Measurements from ENCODE around the gene EEF1AKMT1. TPM values are rescaled to one million over a fixed set of nuclear protein-coding genes. Genes with fewer than 3 reads are reported as not detected.
"Not testable (repeated sequence)": the region's sequence is repeated elsewhere in the genome, so short reads cannot be mapped to it uniquely, and the experiment has no call there.

EEF1AKMT1 gene
- total RNA-seq, 2 donors from 2014 or later = 7.6 to 8.1 TPM

GRCh38 chr13:20749377-20749776 is 24.4 kb downstream of the EEF1AKMT1 start:
- TF ChIP-seq CTCF (conservative IDR thresholded peaks at IDR 0.05) = no peak
- no peak overlapping the region for H3K9ac ChIP-seq (ENCODE audit: extremely low read depth, low read length, poor library complexity, severe bottlenecking)
- 93 to 100% methylated on average over 1 of the region's 1 CpG for WGBS, 2 experiments (ENCODE audit: insufficient coverage in 1 of 2, insufficient read length in 1 of 2)
- no peaks in the 10 kb centered on the region for H3K4me1 ChIP-seq (ENCODE audit: control insufficient read depth, insufficient read depth, low read length)
- no peaks in the 10 kb centered on the region for H3K36me3 ChIP-seq (ENCODE audit: control insufficient read depth, insufficient read depth, low read length)
- no peak overlapping the region for H3K4me3 Mint-ChIP-seq
- H3K4me3 ChIP-seq (ENCODE audit: low read length) = no peak overlapping the region
- H3K27ac ChIP-seq (ENCODE audit: low read depth, low read length) = no peak overlapping the region
- H3K36me3 Mint-ChIP-seq (ENCODE audit: low read depth) = peaks cover 17% of the 10 kb centered on the region
- H3K27me3 ChIP-seq (ENCODE audit: control insufficient read depth, insufficient read depth, low read length, poor library complexity, severe bottlenecking) = no peaks in the 10 kb centered on the region
- peaks cover 49% of the 10 kb centered on the region for H3K9me3 Mint-ChIP-seq
- no peaks in the 10 kb centered on the region for H3K27me3 Mint-ChIP-seq (ENCODE audit: insufficient read depth)
- no peaks in the 10 kb centered on the region for H3K4me1 Mint-ChIP-seq
- DNase-seq = no peak
- peaks cover 46% of the 10 kb centered on the region for H3K9me3 ChIP-seq (ENCODE audit: control insufficient read depth, low read length)
- H3K27ac Mint-ChIP-seq = no peak overlapping the region

DNA sequence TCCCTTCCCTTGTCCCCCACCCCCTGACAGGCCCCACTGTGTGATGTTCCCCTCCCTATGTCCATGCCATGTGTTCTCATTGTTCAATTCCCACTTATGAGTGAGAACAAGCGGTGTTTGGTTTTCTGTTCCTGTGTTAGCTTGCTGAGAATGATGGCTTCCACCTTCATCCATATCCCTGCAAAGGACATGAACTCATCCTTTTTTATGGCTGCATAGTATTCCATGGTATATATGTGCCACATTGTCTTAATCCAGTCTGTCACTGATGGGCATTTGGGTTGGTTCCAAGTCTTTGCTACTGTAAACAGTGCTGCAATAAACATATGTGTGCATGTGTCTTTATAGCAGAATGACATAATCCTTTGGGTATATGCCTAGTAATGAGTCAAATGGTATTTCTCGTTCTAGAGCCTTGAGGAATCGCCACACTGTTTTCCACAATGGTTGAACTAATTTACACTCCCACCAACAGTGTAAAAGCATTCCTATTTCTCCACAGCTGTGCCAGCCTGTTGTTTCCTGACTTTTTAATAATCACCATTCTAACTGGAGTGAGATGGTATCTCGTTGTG is 29.8 kb downstream of the EEF1AKMT1 start:
- H3K27me3 Mint-ChIP-seq (ENCODE audit: insufficient read depth); H3K27ac Mint-ChIP-seq; H3K4me1 ChIP-seq (ENCODE audit: control insufficient read depth, insufficient read depth, low read length); H3K36me3 Mint-ChIP-seq (ENCODE audit: low read depth); DNase-seq; H3K4me3 ChIP-seq (ENCODE audit: low read length); H3K9ac ChIP-seq (ENCODE audit: extremely low read depth, low read length, poor library complexity, severe bottlenecking); H3K4me3 Mint-ChIP-seq; H3K4me1 Mint-ChIP-seq; H3K9me3 ChIP-seq (ENCODE audit: control insufficient read depth, low read length); H3K36me3 ChIP-seq (ENCODE audit: control insufficient read depth, insufficient read depth, low read length); H3K27me3 ChIP-seq (ENCODE audit: control insufficient read depth, insufficient read depth, low read length, poor library complexity, severe bottlenecking); H3K27ac ChIP-seq (ENCODE audit: low read depth, low read length): not testable (repeated sequence)
- 96 to 100% methylated on average over 4 of the region's 4 CpGs for WGBS, 2 experiments (ENCODE audit: insufficient coverage in 1 of 2, insufficient read length in 1 of 2)
- peaks cover 24% of the 10 kb centered on the region for H3K9me3 Mint-ChIP-seq

- Mint-ChIP-seq H3K27ac (no peak overlapping the region), H3K4me1 (no peaks in the 10 kb centered on the region), H3K27me3 (ENCODE audit: insufficient read depth) (no peaks in the 10 kb centered on the region), H3K4me3 (no peak overlapping the region), H3K9me3 (peaks cover 17% of the 10 kb centered on the region), H3K36me3 (ENCODE audit: low read depth) (peaks cover 6% of the 10 kb centered on the region)
- H3K27me3 ChIP-seq (ENCODE audit: control insufficient read depth, insufficient read depth, low read length, poor library complexity, severe bottlenecking) = no peaks in the 10 kb centered on the region
- WGBS, 2 experiments (ENCODE audit: insufficient coverage in 1 of 2, insufficient read length in 1 of 2) = 95% methylated on average over 22 of the region's 22 CpGs; no CpG with 5 or more reads in 1 of the 2 experiments
- H3K4me1 ChIP-seq (ENCODE audit: control insufficient read depth, insufficient read depth, low read length) = no peaks in the 10 kb centered on the region
- DNase-seq = no peak
- H3K9me3 ChIP-seq (ENCODE audit: control insufficient read depth, low read length) = no peaks in the 10 kb centered on the region
- no peak overlapping the region for H3K9ac ChIP-seq (ENCODE audit: extremely low read depth, low read length, poor library complexity, severe bottlenecking)
- no peaks in the 10 kb centered on the region for H3K36me3 ChIP-seq (ENCODE audit: control insufficient read depth, insufficient read depth, low read length)
- H3K27ac ChIP-seq (ENCODE audit: low read depth, low read length) = no peak overlapping the region
- TF ChIP-seq CTCF (conservative IDR thresholded peaks at IDR 0.05) = no peak
- H3K4me3 ChIP-seq (ENCODE audit: low read length) = no peak overlapping the region
Observed at GRCh38 chr13:20740021-20740420, 33.7 kb downstream of the EEF1AKMT1 start.

DNA sequence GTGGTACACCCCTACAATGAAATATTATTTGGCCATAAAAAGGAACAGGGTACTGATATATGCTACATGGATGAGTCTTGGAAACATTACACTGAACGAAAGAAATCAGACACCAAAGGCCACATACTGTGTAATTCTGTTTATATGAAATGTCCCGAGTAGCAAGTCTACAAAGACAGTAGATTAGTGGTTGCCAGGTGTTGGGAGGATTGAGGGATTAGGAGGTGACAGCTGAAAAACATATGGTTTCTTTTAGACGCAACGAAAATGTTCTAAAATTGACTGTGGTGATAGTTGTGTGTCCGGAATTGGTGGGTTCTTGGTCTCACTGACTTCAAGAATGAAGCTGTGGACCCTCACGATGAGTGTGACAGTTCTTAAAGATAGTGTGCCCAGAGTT is 35.1 kb downstream of the EEF1AKMT1 start:
- peaks cover 6% of the 10 kb centered on the region for H3K36me3 Mint-ChIP-seq (ENCODE audit: low read depth)
- H3K36me3 ChIP-seq (ENCODE audit: control insufficient read depth, insufficient read depth, low read length) = no peaks in the 10 kb centered on the region
- no peak for TF ChIP-seq CTCF (conservative IDR thresholded peaks at IDR 0.05)
- no peak overlapping the region for H3K4me3 ChIP-seq (ENCODE audit: low read length)
- no peak overlapping the region for H3K9ac ChIP-seq (ENCODE audit: extremely low read depth, low read length, poor library complexity, severe bottlenecking)
- no peaks in the 10 kb centered on the region for H3K4me1 Mint-ChIP-seq
- no peaks in the 10 kb centered on the region for H3K4me1 ChIP-seq (ENCODE audit: control insufficient read depth, insufficient read depth, low read length)
- DNase-seq = no peak
- H3K27ac ChIP-seq (ENCODE audit: low read depth, low read length) = no peak overlapping the region
- no peaks in the 10 kb centered on the region for H3K9me3 ChIP-seq (ENCODE audit: control insufficient read depth, low read length)
- peaks cover 10% of the 10 kb centered on the region for H3K9me3 Mint-ChIP-seq
- no peaks in the 10 kb centered on the region for H3K27me3 Mint-ChIP-seq (ENCODE audit: insufficient read depth)
- WGBS, 2 experiments (ENCODE audit: insufficient coverage in 1 of 2, insufficient read length in 1 of 2) = 94% methylated on average over 5 to 6 of the region's 6 CpGs
- no peaks in the 10 kb centered on the region for H3K27me3 ChIP-seq (ENCODE audit: control insufficient read depth, insufficient read depth, low read length, poor library complexity, severe bottlenecking)
- no peak overlapping the region for H3K27ac Mint-ChIP-seq
- H3K4me3 Mint-ChIP-seq = no peak overlapping the region
